ENCODE measurements around the gene TMPRSS7.

The TMPRSS7 gene, protein sequence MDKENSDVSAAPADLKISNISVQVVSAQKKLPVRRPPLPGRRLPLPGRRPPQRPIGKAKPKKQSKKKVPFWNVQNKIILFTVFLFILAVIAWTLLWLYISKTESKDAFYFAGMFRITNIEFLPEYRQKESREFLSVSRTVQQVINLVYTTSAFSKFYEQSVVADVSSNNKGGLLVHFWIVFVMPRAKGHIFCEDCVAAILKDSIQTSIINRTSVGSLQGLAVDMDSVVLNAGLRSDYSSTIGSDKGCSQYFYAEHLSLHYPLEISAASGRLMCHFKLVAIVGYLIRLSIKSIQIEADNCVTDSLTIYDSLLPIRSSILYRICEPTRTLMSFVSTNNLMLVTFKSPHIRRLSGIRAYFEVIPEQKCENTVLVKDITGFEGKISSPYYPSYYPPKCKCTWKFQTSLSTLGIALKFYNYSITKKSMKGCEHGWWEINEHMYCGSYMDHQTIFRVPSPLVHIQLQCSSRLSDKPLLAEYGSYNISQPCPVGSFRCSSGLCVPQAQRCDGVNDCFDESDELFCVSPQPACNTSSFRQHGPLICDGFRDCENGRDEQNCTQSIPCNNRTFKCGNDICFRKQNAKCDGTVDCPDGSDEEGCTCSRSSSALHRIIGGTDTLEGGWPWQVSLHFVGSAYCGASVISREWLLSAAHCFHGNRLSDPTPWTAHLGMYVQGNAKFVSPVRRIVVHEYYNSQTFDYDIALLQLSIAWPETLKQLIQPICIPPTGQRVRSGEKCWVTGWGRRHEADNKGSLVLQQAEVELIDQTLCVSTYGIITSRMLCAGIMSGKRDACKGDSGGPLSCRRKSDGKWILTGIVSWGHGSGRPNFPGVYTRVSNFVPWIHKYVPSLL

DNA sequence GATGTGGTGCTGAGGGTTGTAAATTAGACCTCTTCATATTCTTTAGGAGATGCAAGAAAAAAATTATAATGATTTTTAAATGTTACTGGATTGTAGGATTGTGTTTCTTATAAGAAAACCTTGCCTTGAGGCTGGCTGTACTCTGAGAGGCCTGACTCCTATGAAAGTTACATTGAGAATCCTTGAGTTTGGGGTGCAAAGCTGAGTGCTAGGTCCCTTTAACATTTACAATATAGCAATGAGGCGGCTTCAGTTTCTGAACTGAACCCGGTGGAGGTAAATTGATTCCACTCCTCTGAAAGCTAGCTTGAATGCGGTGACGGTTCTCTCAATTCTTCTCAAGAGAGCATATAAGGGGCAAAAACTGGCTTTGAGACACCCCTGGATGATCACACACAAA lies at the start of gene TMPRSS7:
Gene TMPRSS7 (plus strand): TSS at position 301 of the 400 bp plus-strand sequence. CDS start 110 bp downstream, outside the sequence.
- DNase-seq = no peak

DNA sequence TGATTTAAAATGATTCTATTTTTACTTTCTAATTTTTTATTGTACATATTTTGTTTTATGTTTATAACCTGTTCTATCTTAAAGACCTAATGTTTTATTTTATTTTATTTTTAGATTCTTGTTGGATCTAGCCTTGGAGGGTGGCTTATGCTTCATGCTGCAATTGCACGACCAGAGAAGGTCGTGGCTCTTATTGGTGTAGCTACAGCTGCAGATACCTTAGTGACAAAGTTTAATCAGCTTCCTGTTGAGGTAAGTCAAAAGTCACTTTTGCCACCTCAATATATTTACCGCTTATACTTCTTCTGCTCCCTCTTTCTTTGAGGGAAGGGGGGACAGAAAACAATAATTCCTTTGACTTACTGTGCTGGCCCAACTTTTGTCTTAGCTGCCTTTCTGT lies 47.7 kb upstream of the TMPRSS7 start:
- no peak for DNase-seq

DNA sequence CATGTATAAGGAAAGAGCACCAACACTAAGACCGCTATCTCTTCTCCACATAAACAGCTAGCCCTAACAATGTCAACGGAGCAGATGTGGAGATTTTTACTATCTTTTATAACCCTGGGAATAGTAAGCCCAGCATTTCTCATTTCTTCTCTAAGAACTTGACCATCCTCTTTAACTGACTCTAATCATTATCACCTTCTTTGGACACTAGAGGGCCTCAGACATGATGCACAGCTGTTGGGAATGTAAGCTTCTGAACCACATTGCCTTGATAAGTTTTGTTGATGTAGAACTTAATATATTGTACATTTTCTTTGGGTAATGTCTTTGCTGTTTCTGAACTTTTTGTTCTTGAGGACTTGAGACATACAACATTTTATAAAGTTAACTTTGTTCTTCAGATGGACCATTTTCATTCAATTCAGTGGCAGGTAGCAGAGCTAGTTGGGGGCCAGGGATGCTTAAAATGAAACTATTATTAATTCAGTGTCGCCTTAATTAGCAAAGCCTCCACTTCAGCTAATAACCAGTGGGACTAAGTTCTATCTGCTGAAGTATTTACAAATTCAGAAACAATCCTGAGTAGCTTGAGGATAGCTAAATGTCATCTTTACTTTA lies 45.4 kb upstream of the TMPRSS7 start:
- peak; percentile 75 for DNase-seq

DNA sequence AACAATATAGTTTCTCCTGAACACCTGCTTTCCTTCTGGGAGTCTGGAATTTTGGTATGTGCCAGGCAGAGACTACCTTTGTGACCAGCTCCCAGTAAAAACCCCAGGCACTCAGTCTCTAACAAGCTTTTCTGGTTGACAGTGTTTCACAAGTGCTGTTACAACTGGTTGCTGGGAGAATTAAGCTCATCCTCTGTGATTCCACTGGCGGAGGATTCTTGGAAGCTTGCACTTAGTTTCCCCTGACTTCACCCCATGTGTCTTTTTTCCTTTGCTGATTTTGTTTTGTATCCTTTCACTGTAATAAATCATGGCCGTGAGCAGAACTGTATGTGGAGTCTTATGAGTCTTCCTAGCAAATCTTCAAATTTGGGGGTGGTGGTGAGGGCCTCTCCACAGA lies 41.5 kb upstream of the TMPRSS7 start:
- DNase-seq = no peak

DNA sequence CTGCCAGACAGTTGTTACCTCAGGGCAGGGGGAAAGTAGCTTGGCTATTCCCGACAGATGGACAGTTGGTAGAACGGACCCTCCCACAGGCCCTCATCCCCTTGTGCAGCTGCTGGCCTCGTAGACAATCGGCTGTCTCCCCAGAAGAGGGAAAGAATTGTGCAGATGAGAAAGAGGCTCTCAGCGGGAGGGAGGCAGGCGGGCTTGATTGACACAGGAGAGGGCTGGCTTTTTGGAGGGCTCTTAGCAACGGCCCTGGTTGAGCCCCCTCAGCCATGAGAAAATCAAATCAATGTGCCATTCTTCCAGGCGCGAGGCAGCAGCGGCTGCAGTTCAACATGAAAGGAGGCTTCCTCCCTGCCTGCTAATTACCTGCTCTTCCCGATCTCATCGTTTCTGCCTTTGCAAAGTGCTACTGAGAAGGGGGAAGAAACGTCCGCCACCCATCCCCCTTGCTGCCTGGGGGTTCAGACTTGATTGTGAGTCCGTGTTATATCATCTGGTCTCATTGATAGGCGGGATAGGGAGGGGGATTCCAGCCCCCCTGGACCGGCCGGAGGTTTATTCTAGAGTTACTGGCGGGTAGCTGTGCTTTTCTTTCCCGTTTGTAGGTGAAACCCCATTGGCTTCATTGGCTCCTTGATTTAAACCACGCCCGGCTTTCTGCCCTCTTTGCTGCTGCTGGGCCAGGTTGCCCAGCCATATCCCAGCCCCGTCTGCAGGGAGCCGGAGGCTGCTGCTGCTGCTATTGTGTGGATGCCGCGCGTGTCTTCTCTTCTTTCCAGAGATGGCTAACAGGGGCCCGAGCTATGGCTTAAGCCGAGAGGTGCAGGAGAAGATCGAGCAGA lies 35.7 kb upstream of the TMPRSS7 start, which contains the start of gene TAGLN3:
Gene TAGLN3 (plus strand): TSS at position 287 of the 848 bp plus-strand sequence. CDS start 501 bp downstream, at position 788.
- DNase-seq = peak; percentile 88

DNA sequence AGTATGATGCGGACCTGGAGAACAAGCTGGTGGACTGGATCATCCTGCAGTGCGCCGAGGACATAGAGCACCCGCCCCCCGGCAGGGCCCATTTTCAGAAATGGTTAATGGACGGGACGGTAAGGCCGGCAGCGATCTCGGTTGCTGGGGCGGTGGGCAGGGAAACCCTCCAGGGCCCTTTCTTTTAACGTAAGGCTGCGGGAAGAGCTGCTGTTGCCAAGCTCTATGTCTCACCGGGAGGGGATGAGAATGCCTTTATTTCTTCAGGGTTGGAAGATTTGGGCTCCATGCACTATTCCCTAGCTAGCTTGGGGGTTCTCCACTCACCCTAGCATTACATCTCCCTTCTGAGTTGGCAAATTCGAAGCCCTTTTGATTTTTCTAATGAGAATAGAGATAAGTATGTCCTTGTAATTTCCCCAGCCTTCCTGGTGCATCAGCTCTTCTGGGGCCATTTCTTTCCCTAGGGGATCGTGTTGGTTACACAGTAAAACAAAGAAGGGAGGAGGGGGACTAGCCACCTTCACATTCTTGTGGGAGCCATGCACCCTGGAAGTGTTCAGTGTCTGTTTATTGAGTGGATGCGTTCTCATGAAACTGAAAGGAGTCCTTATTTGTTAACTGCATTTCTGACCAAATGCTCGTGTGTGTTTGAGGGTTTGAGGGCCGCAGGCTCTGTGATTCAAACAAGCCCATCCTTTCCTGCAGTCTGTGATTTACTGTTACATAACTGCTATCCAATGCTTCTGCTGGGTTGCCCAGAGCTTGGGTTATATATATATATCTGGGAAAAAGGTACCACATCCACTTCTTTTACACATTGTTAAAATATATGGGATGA lies 34.8 kb upstream of the TMPRSS7 start:
- DNase-seq = peak; percentile 65

DNA sequence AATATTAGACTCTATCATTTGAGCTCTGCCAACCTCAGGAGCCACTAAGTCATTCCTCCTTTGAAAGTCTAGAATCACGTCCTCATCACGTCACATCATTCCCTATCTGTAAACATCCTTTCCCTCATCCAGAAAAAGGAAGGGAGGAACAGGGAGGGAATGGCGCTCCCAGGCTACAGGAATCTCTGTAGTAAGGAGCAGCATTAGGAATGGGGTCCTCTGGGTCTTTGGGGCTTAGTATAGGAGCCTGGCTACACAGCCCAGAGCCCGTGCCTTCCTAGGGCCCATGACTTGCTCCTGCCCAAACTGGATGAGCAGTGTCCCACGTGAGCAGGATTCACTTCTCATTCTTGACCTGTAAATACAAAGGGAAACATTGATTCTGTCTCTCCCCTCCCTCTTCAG lies 34.2 kb upstream of the TMPRSS7 start:
- DNase-seq = no peak

DNA sequence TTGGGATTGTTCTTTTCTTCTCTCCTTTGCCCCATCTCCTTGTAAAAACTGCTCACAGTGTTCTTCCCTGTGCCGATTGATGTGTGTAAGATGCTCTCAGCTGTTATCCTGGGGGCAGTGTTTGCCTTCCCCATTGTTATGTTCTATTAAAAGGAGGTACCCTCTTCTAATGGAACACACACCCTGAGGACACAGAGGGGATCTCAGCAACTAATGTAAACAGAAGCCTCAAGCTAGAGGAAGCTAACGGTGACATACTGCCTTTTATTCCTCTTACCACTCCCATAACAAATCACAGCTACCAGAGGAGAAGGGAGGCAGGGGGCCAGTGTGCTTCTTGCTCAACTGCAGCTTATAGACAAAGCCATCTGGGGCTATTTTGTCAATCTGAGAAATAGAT lies 33.6 kb upstream of the TMPRSS7 start:
- no peak for DNase-seq

DNA sequence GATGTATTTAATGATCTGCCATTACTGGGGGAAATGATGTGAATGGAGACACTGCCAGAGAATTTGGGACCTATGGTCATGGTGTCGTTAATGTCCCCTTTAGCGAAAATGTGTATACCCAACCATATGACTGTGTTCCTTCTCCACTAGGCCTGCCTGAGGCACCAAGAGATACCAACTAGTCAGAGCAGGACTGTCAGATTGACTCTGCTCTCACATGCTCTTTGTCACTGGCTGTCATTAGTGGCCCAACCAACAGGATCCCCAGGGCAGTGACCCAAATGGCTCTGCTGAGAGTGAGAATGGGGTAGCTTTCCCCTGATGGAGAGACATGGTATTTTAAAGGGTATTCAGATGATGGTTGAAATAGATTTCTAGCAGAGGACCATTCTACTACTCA lies 33.0 kb upstream of the TMPRSS7 start:
- no peak for DNase-seq

DNA sequence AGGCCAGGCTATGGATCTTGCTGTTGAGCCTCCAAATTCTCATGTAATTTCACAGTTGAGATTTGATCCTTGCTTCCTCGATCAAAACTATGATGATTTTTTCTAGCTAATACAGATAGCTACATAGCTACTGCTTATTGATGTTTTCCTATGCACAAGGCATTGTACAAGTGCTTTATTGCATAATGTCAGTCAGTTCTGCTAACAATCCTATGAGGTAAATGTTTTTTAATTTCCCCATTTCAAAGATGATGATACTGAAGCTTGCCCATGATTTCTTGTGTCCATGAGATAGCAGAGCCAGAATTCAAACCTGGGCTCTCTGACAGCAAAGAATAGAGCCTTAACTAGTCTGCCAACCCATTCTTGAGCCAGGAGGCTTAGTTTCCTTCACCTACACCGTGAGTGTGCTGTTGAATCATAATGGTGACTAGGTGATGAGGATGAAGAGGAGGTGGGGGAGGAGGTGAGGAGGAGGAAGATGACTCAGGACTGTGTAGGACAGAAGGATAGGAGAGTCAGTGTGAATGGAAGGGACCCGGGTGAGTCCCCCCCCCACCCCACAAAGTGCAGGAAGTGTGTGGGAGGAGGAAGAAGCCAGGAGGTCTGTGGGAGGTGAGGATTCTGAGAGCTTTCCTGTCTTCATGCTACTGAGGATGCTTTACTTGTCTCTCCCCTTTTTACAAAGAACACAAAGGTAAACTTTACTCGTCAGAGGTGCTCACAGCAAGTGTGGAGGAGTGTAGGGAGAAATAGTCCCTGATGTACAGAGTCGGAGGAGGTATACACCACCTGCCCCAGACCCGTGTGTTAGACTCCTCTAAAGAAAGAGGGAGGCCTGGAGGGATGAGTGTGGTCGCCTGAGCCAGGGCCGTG lies 32.2 kb upstream of the TMPRSS7 start:
- no peak for DNase-seq

DNA sequence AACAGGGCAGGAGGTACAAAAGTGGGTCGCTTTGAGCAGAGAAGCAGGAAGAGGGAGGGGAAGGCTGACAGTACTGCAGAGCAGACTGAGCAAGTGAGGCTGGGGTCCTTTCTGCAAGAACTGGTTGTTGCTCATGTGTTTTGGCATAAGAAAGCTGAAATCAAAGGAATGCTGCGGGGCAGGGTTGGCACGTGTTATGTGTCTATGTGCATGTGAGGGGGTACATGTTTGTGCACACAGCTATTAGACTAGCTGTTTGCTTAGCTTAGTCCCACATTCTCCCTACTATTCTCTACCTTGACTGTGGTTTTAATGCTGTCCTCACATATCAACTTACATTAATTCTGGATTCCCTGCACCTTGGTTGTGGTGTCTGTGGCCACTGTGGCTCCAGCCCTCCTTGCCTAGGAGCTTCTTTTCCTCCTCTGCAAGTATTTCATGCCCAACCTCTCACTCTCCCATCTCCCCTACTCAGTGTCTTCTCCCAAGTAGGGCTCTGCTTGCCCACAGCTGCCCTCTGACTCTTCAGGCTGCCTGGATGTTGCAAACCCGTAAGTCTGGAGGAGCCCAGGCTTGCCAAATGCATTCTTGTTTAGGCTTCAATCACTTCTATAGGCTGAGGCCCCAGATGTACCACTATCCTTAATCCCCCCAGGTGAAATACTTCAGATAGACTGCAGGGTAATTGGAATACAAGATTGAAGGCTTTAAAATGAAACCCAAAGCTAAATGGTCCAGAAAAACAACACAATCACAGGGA lies 31.0 kb upstream of the TMPRSS7 start:
- DNase-seq = no peak

DNA sequence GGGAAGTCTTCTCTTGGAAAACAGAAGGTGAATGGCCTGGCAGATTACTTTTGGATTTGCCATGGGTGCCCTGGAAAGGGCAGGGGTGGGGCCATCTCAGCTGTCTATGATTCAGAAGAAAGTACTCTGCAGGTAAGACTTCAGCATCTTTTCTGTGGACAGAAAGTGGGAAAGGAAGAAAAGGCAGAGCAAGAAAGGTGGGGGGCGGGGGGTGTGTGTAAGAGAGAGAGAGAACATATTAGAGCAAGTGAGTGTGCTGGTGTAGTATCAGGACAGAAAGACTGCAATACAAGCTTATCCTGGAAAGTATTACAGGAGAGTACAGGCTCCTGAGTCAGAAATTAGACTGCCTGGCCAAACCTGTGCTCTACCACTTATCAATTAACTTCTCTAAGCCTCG lies 30.3 kb upstream of the TMPRSS7 start:
- no peak for DNase-seq

DNA sequence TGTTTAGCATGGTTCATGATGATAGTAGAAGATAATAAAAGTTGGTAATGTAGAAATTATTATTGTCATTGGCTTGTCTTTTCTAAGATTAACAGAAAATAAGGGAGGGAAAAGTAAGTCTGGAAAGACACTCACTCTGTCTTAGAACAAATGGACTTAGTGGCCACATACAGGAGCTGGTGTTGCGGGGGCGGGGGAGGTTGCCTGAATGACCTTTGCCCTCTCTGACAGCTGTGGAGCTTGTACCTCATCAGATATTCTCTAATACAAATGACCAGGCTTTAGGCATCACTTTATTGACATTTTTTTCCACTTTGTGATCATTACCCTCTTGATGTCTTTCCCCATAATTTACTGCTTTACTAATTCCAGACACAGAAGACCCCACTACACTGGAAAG lies 29.9 kb upstream of the TMPRSS7 start:
- no peak for DNase-seq

DNA sequence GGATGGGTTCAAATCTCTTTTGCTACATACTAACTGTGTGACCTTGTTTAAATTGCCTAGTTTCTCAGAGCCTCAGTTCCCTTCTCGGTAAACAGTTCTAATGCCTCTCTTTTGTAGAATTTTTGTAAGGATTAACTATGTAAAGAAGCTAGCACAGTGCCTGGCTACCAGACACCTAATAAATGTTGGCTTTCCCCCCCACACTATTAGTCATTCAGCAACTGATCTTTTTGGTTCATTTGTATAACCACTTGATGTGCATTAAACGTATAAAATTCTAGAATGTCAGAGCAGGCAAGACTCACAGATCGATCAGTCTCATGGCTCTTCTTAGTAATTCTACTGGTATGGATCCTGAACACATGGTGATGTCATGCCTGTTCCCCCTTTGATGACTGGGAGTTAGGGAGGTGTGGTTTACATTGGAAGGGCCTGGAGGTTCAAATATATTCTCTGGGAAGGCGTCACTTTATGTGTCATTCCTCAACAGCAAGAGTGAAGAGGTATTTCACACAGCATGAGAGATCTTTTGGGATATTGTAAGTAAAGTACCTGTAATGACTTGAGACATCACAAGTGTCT lies 29.4 kb upstream of the TMPRSS7 start:
- no peak for DNase-seq

DNA sequence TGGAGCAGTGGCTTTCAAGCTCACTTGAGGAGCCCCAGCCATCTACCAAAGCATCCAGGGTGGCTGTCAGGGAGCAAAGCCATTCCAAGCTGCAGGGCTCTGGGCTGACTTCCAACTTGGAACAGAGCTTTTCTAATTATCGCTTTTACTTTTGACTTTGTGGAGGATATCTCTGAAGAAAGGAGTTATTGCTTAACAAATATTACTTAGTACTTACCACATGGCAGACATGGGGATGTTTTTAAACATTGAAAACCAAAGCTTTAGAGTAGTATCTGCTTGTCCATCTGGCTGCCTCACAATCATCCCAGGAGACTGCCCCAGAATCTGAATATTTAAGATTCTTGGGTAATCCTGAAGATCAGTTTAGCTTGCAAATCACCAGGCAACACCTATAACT lies 26.9 kb upstream of the TMPRSS7 start:
- peak; percentile 23 for DNase-seq

DNA sequence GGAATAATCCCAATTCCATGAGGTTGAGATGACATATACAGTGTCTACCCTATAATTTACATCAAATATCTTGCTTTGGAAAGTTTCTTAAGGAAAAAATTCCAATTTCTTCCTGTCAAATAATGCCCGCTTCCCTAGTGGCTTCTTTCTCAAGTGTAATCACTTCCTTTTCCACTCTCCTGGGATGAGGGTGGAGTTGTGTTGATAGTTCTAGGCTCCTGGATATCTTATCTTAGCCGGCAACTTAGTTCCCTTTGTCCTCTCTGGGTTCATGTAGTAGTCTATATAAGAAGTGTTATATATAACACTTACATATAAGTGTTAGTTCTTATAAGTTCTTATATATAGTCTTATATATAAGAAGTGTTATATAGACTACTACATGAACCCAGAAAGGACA lies 24.9 kb upstream of the TMPRSS7 start:
- no peak for DNase-seq

DNA sequence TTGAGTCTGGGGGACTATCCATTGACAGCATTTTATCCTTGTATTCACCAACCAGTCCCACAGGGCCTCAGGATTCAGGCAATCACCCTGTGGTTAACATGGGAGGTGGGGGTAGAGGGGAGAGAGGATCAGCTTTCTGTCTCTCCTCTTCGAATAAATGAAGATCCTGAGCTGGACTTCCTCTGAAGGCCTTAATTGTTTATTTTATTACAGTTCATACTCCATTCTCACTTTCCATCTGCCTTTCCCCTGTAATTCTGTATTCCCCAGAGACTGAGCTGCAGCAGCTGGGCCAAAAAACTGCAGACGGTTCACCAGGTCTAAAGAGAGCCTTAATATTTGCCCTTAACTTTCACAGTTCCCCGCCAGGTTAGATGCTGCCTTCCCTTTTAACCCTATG lies 23.9 kb upstream of the TMPRSS7 start:
- DNase-seq = peak; percentile 51

DNA sequence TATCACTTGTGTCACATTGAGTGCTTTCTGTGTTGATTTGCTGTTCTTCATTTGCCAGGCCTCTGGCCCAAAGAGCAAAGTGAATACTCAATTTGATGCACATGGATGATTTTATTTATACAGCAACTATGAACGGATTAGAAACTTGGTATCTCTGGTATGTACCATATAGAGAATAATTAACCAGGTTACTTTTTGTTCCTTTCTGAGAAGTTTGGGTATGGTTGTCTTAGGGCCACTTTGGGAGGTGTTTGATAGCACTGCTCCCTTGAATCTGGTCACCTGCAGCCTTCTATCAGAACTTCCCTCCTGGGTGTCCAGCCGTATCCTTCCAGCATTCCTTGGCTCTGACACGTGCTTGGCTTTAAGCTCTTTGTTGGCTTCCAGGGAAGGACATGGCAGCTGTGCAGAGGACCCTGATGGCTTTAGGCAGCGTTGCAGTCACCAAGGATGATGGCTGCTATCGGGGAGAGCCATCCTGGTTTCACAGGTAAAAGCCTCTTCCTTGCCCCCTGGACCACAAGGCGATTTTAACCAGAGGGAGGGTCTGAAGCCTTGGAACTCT lies 23.1 kb upstream of the TMPRSS7 start:
- DNase-seq = no peak

All from NCI-H1105 treated with DMSO at 0.1 percent for 48 hours (cell line).